PC-3 (cell line): Measurements from ENCODE around the gene BPIFB2.

ENCODE experiments used
- EZH2 ChIP-seq: fragments of 300-600 bp; sonication (generic); IDR thresholded peaks from one replicate; pipeline ENCODE4 v1.6.1; 2017; ENCODE audit warnings: antibody characterized with exemption, mild to moderate bottlenecking, low read length; ENCODE audit not compliant: unreplicated experiment
- TF ChIP-seq, protein P1 (sequence below): fragments of 300-600 bp; sonication (generic); conservative IDR thresholded peaks from 2 replicates; pipeline ENCODE4 v1.5.1; 2017; ENCODE audit warnings: antibody characterized with exemption, low read depth, mild to moderate bottlenecking, low read length

DNA sequence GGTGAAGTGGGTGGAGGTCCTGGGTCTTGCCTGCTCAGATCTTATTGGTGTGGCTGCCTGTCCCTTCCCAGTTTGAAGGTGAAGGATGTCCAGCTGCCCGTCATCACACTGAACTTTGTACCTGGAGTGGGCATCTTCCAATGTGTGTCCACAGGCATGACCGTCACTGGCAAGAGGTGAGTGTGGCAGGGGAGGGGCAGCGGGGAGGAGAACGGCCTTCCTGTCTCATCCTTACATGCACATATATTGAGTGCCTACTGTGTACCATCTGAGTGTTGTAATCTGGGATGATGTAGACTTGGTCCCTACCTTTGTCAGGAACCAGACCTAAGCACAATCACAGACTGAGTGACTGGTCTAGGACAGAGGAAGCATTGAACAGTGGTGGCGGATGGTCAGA, 26.6 kb downstream of the BPIFB2 start:
- TF ChIP-seq, protein P1, sequence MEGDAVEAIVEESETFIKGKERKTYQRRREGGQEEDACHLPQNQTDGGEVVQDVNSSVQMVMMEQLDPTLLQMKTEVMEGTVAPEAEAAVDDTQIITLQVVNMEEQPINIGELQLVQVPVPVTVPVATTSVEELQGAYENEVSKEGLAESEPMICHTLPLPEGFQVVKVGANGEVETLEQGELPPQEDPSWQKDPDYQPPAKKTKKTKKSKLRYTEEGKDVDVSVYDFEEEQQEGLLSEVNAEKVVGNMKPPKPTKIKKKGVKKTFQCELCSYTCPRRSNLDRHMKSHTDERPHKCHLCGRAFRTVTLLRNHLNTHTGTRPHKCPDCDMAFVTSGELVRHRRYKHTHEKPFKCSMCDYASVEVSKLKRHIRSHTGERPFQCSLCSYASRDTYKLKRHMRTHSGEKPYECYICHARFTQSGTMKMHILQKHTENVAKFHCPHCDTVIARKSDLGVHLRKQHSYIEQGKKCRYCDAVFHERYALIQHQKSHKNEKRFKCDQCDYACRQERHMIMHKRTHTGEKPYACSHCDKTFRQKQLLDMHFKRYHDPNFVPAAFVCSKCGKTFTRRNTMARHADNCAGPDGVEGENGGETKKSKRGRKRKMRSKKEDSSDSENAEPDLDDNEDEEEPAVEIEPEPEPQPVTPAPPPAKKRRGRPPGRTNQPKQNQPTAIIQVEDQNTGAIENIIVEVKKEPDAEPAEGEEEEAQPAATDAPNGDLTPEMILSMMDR, result no peak
- TF ChIP-seq EZH2, result no peak
